HG03442 (cell line): ENCODE results near the gene PRKCQ.
"Not testable (repeated sequence)": the region's sequence is repeated elsewhere in the genome, so short reads cannot be mapped to it uniquely, and the experiment has no call there.

Source experiments
- ATAC-seq: cut with Tn5 transposase; IDR thresholded peaks from one replicate; pipeline ENCODE4 v1.9.1; 2021; ENCODE audit warnings: mild to moderate bottlenecking, moderate library complexity; ENCODE audit not compliant: unreplicated experiment

The PRKCQ gene

DNA sequence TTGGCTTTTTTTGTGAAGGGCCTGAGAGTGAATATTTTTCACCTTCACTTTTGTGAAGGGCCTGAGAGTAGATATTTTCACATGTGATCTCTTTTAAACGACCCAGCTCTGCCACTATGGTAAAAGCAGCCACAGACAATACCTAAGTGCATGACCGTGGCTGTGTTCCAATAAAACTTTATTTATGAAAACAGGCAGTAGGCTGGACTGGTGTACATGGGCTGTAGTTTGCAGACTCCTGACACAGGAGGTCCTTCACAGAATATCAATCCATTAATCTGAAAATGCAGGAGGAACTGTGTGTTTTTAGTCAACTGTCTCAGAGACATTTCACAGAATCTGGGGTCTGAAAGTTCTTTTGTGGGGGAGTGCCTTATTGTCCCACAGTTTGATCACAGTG is 186.9 kb downstream of the PRKCQ start:
- no peak for ATAC-seq

DNA sequence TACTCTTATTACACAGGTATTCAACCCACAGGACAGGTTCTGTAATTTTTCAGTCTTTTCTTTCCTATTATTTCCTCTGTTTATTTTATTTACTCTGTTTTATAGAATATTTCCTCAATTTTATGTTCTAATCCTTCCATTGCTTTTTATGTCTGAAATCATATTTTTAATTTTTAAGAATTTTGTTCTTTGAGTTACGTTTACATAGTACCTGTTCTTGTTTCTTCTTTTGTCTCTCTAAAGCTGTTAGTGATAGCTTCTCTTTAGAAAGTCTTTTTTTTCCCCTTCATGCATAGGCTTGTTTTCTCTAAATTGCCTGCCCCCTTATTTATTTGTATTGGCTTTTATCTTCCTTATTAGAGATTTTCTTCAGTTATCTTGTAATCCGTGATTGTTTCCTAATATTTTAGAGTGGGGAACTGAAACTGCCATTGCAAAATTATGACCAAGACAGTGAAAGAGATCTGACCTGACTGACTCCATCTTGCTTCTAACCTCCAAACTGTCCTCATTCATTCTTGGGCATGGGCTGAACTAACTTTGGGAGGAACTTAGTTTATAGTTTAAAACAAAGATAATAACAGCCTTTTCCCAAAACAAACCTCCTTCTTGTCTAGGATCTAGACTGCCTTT is 189.7 kb downstream of the PRKCQ start:
- ATAC-seq = no peak

- ATAC-seq = no peak
These were observed 191.7 kb downstream of the PRKCQ start for GRCh38 chr10:6388261-6388893.

DNA sequence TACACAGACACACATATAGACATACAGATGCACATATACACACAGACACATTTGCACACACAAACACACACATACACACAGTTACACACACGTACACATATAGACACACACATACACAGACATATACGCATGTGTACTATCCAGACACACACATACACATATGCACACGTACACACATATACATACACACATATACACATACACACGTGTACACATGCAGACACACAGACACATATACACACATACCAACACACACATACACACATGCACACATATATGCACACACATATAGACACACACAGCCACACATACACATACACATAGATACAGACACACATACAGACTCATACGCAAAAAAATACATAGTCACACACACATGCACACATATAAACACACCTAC is 193.1 kb downstream of the PRKCQ start:
- ATAC-seq = no peak

DNA sequence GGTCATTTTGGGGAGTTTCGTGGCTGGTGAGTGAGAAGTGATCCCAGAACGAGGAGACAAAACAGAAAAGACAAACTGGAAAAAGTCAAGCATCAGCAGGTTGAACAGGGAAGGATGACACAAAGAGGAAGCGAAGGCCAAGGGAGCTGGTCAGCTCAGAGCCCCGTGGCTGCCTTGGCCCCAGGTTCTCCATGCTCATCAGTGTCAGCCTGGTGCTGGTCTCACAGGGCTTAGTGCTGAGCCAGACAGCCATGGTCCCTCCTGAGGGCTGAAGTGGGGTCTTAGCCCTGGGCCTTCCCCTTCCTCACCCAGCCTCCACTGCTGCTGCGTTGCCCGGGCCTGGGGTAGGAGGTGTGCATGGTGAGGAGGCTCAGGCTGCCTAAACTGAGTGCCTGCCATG is 193.7 kb downstream of the PRKCQ start:
- ATAC-seq = no peak

DNA sequence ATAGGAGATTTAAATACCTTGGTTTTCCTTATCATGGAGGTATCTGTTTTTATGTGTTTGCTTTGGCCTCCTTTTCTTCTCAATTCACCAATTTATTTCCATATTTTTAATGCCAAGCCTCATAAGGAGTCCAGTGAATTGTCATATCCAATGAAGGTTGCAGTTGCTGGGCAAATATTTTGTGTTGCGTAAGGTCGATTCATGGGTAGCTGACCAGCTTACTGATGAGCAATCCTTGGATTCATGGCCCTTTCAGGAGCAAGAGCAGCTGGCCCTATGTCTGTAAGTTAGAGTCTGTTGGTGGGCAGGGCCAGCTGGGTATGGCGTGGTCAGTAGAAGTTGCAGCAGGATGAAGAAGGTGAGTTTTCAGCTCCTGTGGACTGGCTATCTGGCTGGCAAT is 194.4 kb downstream of the PRKCQ start:
- no peak for ATAC-seq

DNA sequence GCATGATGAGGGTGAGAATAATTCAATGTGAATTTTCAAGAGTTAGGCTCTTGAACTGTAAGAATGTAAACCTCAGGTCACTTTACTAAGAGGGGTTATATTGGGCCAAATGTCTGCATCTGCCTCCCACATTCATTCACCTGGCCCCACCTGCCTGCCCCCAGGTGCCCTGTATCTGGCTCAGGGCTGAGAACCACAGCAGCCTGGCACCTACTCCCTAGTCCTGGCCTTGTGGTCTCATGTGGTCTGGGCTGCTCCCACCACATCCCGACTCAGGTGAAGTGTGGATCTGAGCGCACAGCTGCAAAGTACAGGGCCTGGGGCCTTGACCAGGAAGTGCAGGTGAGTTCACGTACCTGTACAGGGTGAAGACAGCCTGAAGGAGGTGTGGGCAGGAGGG is 195.2 kb downstream of the PRKCQ start:
- ATAC-seq = no peak

DNA sequence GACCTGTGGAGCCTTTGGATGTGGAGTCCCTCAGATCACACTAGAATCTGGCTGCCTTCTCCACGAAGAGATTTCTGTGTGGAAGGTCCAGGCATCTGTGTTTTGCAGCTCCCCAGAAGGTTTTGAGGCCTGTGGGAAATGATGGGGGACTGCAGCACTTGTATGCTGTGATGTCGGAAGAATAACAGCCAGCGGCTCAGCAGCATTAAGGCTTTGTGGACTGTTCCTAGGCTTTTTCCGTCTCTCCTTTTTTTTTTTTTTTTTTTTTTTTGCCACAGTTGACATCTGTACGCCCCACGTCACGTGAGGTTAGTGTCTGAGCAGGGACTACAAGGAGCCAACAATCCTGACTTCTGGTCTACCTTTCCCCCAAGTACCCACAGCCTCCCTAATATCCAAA is 196.0 kb downstream of the PRKCQ start:
- ATAC-seq = no peak

DNA sequence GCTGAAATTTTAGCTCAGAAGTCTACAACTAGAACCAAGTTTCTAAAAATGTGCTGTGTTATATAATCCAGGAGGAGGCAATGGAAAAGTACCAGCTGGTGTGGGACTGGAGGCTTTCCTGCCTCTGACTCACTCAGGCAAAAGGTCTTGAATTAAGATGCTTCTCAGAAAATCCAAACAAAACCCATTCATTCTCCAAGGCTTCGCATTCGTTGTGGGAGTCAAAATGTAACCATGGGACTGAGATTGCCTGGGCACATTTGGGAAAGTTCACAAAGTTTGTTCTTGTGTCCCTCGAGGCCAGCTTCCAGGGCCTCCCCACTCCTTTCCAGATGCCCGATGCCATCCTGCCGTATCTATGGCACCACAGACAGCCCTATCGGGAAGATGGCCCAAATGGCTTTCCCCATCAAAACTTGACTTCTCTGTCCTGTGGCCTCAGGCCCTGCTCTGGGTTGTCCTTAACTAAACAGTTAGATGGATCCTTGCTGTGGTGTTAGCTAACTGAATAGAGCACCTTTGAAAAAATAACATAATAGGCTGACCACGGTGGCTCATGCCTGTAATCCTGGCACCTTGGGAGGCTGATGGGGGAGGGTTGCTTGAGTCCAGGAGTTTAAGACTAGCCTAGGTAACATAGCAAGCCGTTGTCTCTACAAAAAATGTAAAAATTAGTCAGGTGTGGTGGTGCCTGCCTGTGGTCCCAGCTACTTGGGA is 196.8 kb downstream of the PRKCQ start:
- no peak for ATAC-seq

DNA sequence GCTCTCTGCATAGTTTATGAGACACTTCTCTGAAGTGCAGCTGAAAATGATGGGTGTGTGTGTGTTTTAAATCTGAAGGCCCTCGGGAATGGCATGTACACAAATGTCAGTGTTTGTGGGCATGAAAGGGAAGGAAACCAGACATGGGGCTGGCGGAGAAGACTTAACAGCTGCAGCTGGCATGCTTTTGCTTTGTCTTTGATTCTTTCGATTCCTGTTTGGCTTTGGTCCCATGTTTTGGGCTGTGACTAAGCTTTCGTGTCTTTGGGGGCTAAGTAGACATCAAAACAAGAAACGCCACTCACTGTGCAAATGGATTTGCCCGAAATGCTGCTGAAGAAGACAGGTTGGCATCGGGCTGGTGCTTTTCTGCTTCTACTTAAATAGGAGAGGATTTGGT is 198.0 kb downstream of the PRKCQ start:
- peak; percentile 77 for ATAC-seq

DNA sequence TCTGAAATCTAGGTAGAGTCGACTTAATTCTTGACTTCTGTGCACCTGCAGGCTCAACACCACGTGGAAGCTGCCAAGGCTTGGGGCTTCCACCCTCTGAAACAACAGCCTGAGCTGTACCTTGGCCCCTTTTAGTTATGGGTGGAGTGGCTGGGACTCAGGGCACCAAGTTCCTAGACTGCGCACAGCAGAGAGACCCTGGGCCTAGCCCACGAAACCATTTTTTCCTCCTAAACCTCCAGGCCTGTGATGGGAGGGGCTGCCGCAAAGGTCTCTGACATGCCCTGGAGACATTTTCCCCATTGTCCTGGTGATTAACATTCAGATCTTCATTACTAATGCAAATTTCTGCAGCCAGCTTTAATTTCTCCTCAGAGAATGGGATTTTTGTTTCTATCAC is 199.6 kb downstream of the PRKCQ start:
- not testable (repeated sequence) for ATAC-seq

DNA sequence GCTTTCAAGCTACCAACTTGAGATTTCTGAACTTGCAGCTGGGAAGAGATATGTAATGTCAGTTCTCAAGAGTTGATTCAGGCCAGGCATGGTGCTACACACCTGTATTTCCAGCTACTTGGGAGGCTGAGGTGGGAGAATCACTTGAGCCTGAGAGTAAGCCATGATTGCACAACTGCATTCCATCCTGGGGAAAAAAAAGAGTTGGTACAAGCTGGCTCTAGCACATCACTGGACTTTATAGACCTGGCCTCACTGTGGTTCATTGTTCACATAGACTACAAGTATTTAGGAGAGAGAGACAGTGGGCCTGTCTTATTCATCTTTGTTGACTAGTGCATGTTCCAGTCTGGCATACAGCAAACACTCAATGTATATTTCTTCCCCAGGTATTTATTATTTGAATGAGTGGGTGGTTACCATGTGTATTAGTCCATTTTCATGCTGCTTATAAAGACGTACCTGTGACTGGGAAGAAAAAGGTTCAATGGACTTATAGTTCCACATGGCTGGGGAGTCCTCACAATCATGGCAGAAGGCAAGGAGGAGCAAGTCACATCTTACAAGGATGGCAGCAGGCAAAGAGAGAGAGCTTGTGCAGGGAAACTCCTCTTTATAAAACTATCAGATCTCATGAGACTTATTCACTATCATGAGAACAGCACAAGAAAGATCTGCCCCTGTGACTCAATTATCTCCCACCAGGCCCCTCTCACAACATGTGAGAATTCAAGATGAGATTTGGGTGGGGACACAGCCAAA is 200.9 kb downstream of the PRKCQ start:
- ATAC-seq = no peak
